CD4-positive, alpha-beta T cell treated with Interleukin-15 for 4 hours (primary cell): ENCODE measurements around the gene GAS1.
A peak's percentile ranks its signal among the peaks of the same experiment; 100 is the strongest.

Experiments
- DNase-seq: peaks from one replicate; pipeline ENCODE4 v3.0.0-alpha.2; 2020; ENCODE audit warnings: low spot score

GAS1 gene

GRCh38 chr9:86947146-86948073 lies at the start of gene GAS1:
Gene GAS1, minus strand, starts transcription at chr9:86947506. Its CDS starts 727 bp downstream, at chr9:86946779.
- peak; percentile 60 for DNase-seq

- no peak for DNase-seq
These were observed 46.9 kb upstream of the GAS1 start for GRCh38 chr9:86994231-86994630.

- DNase-seq, result no peak
These were observed 46.5 kb upstream of the GAS1 start for GRCh38 chr9:86993830-86994229.

GRCh38 chr9:86991077-86991476 lies 43.8 kb upstream of the GAS1 start:
- no peak for DNase-seq

- no peak for DNase-seq
These were observed 43.0 kb upstream of the GAS1 start for GRCh38 chr9:86990290-86990689.

- no peak for DNase-seq
These were observed 40.6 kb upstream of the GAS1 start for GRCh38 chr9:86987900-86988299.

- DNase-seq, result no peak
These were observed 37.9 kb upstream of the GAS1 start for GRCh38 chr9:86985132-86985647.

GRCh38 chr9:86983620-86984259 lies 36.4 kb upstream of the GAS1 start:
- no peak for DNase-seq

- no peak for DNase-seq
These were observed 35.9 kb upstream of the GAS1 start for GRCh38 chr9:86983249-86983619.

GRCh38 chr9:86980802-86981201 lies 33.5 kb upstream of the GAS1 start:
- no peak for DNase-seq

- no peak for DNase-seq
These were observed 32.4 kb upstream of the GAS1 start for GRCh38 chr9:86979657-86980056.

GRCh38 chr9:86978922-86979474 lies 31.7 kb upstream of the GAS1 start:
- no peak for DNase-seq

GRCh38 chr9:86978413-86978812 lies 31.1 kb upstream of the GAS1 start:
- DNase-seq, result no peak

GRCh38 chr9:86977205-86977835 lies 30.0 kb upstream of the GAS1 start:
- no peak for DNase-seq

- no peak for DNase-seq
These were observed 28.3 kb upstream of the GAS1 start for GRCh38 chr9:86975606-86976005.

- DNase-seq, result no peak
These were observed 27.7 kb upstream of the GAS1 start for GRCh38 chr9:86975036-86975435.

GRCh38 chr9:86974421-86974820 lies 27.1 kb upstream of the GAS1 start:
- DNase-seq, result no peak

- DNase-seq, result no peak
These were observed 24.4 kb upstream of the GAS1 start for GRCh38 chr9:86971742-86972141.

- no peak for DNase-seq
These were observed 21.1 kb upstream of the GAS1 start for GRCh38 chr9:86968258-86968920.

- DNase-seq, result no peak
These were observed 19.7 kb upstream of the GAS1 start for GRCh38 chr9:86966852-86967511.

- no peak for DNase-seq
These were observed 18.5 kb upstream of the GAS1 start for GRCh38 chr9:86965636-86966395.
